Pancreas (tissue), 10 donors: ENCODE data around the gene RTN4RL1. TPM values are rescaled to one million over a fixed set of nuclear protein-coding genes. Genes with fewer than 3 reads are reported as not detected.

Source experiments
- ATAC-seq, 4 donors: fragments of 200-7000 bp; cut with Tn5 transposase; one replicate each; pipeline versions ENCODE4 v1.8.0 to v1.9.1; 2020; ENCODE audit warnings: mild to moderate bottlenecking in 4 of 4, moderate library complexity in 4 of 4
- DNase-seq, 6 donors: peaks; one replicate each; pipeline ENCODE4 v3.0.0-alpha.2; 2020
- FAIRE-seq: peaks from 2 replicates; lab custom pipeline; 2012; peaks lifted over from hg19 to GRCh38; lab: Jason Lieb, UNC
- H3K27ac ChIP-seq, 4 donors: fragments of 200-600 bp; sonication (generic); 1 replicate in 3 of 4; 2 replicates in 1 of 4; pipeline versions ENCODE4 v1.5.0 to v1.8.0; 2020
- H3K27me3 ChIP-seq, 4 donors: fragments of 200-600 bp; one replicate each; pipeline ENCODE4 v1.8.0; 2021
- H3K36me3 ChIP-seq, 3 donors: fragments of 200-600 bp; sonication (generic) in 1 of 3; one replicate each; pipeline versions ENCODE4 v1.5.0 to v1.8.0; 2020 to 2021
- H3K4me1 ChIP-seq, 3 donors: fragments of 200-600 bp; one replicate each; pipeline ENCODE4 v1.8.0; 2021
- H3K4me3 ChIP-seq, 4 donors: fragments of 200-600 bp; sonication (generic) in 2 of 4; one replicate each; pipeline versions ENCODE4 v1.5.0 to v1.8.0; 2020 to 2021
- H3K9me3 ChIP-seq, 4 donors: fragments of 200-600 bp; one replicate each; pipeline ENCODE4 v1.8.0; 2021
- WGBS, 2 donors: extraction: QIAGEN DNeasy Blood & Tissue Kit; methylation state at CpG; one replicate each; pipeline ENCODE4 v1.1.7; 2013; 5-methylcytosine and 5-hydroxymethylcytosine counted together
- intact Hi-C, 3 donors: fragments of 100-400 bp; cut with DNase I; formaldehyde crosslinking; loops; one replicate each; pipeline versions ENCODE4 v1.11.1 to v1.14.2; 2022
- polyA plus RNA-seq, 2 donors: library from polyadenylated mRNA; stranded (reverse); fragments of 200-250 nt; gene quantifications; one replicate each; pipeline ENCODE4 v1.2.3, GENCODE V29; 2013
- total RNA-seq, 6 donors: library from RNA; stranded (reverse); fragmentation: NEBNext Ultra II Directional in 4 of 6; extraction: Animal tissue kit (Norgen Biotek cat#: 25700) in 4 of 6; gene quantifications; one replicate each; pipeline versions ENCODE4 v1.2.1 to v1.2.4, GENCODE V29; 2021 to 2023
- TF ChIP-seq, protein P1 (sequence below), 4 donors: fragments of 200-600 bp; sonication (generic) in 3 of 4; IDR thresholded peaks; one replicate each; pipeline versions ENCODE4 v1.5.0 to v1.8.0; 2021; ENCODE audit warnings: antibody characterized with exemption in 4 of 4
- donor health status: healthy with polysubstance abuse.
- donor health status: DM: no; HTN: no; CAD: no; lungs with moderate emphysema.
- donor health status: DM: no; HTN: no; CAD: no.
- donor health status: control.
- donor health status: control.
- donor health status: Bipolar disorder and iron deficiency.
- donor health status: DM: yes; HTN: yes; CAD: no.
- donor health status: DM: no; HTN: no; CAD: no.
- donor health status: DM: no; HTN: no; CAD: no.
- donor health status: DM: yes; HTN: yes; CAD: no.

The RTN4RL1 gene
- total and polyA plus RNA-seq, 8 donors, result 0.93 to 3.6 (median 2.1) TPM

DNA sequence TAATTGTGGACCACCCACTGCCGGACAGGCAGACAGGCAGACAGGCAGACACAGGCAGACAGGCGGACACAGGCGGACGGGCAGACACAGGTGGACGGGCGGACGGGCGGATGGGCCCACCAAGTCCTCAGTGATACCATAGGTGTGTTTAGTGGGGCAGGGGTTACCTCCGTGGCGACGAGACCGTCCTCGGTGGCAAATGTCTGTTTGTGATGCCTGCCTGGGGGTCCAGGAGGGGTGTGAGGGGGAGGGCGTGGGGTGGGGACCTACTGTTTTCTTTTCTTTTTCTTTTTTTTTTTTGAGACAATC is 76.7 kb downstream of the RTN4RL1 start:
- H3K4me3 ChIP-seq, result no peak overlapping the region
- H3K36me3 ChIP-seq, result no peaks in the 10 kb centered on the region
- WGBS, 2 donors, result 84 to 88% methylated on average over 14 of the region's 14 CpGs
- FAIRE-seq (no peak), ATAC-seq (no peak), DNase-seq (no peak)
- no peaks in the 10 kb centered on the region for H3K4me1 ChIP-seq
- H3K9me3 ChIP-seq, result no peaks in the 10 kb centered on the region
- intact Hi-C loops, result no loop called here
- TF ChIP-seq, protein P1, sequence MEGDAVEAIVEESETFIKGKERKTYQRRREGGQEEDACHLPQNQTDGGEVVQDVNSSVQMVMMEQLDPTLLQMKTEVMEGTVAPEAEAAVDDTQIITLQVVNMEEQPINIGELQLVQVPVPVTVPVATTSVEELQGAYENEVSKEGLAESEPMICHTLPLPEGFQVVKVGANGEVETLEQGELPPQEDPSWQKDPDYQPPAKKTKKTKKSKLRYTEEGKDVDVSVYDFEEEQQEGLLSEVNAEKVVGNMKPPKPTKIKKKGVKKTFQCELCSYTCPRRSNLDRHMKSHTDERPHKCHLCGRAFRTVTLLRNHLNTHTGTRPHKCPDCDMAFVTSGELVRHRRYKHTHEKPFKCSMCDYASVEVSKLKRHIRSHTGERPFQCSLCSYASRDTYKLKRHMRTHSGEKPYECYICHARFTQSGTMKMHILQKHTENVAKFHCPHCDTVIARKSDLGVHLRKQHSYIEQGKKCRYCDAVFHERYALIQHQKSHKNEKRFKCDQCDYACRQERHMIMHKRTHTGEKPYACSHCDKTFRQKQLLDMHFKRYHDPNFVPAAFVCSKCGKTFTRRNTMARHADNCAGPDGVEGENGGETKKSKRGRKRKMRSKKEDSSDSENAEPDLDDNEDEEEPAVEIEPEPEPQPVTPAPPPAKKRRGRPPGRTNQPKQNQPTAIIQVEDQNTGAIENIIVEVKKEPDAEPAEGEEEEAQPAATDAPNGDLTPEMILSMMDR (IDR thresholded peaks at IDR 0.05), result no peak
- no peak overlapping the region for H3K27ac ChIP-seq
- H3K27me3 ChIP-seq, result no peaks in the 10 kb centered on the region

DNA sequence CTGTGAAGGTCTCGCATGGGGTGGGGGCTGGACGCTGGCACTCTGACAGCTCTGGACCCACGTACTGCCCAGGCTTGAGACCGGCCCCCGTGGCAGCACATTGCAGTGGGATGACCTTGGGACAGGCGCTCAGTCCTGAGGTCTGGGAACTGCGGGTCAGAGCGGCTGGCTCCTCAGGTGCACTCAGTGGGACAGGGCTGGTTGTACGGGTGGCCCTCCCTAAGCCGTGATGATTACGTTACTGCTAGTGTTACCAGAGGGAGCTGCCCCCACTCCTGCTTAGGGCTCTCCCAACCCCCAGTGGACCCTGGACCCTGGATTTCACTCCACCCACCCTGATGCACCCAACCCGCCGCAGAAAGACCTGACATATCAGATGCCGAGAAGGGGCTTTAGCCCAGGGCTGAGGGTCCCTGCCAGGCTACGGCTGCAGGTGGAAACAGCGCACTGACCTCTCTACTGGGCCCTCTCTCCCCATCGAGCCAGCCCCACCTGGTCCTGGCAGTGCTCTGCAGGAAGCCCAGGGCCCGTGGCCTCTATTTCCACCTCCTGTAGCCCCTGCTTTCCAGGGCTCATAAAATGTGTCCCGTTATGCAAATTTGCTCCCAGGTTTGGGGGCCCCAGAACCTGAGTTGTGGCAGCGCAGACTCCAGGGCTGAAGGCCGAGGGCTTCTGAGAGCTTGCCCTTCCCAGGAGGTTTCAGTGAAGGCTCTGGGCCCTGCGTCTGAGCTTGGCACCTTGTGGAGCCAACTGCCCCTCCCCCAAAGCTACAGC is 77.2 kb downstream of the RTN4RL1 start:
- intact Hi-C loops, result no loop called here
- H3K9me3 ChIP-seq, result no peaks in the 10 kb centered on the region
- no peak overlapping the region for H3K27ac ChIP-seq
- H3K4me3 ChIP-seq, result no peak overlapping the region
- ATAC-seq (no peak), FAIRE-seq (no peak), DNase-seq (no peak)
- WGBS, 2 donors, result 77 to 79% methylated on average over 21 to 22 of the region's 22 CpGs
- no peaks in the 10 kb centered on the region for H3K27me3 ChIP-seq
- TF ChIP-seq, protein P1 (IDR thresholded peaks at IDR 0.05), result no peak
- H3K36me3 ChIP-seq, result no peaks in the 10 kb centered on the region
- H3K4me1 ChIP-seq, result no peaks in the 10 kb centered on the region

DNA sequence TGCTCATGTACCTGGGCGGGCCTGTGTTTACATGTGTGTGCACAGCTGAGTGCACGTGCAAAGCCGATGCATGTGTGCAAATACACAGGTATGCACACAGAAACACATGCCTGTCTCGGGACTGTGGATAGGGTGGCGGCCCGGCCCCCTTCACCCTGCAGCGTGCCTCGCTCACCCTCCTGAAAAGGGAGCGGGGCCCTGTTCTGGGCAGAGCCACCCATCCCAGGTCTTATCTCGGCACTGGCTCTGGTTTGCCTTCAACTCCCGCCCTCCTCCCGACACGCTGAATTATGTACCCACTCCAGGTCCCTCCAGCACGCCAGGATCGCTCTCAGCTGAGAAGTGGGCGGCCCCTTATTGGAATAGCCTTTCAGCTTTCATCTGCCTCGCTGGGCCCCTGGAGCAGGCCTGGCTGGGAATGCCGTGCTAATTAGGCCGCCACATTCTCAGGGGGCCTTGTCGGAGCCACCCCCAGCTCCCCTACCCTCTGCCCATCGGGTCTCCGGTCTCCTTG is 77.8 kb downstream of the RTN4RL1 start:
- Histone ChIP-seq H3K27ac (no peak overlapping the region), H3K4me1 (no peaks in the 10 kb centered on the region), H3K4me3 (no peak overlapping the region), H3K9me3 (no peaks in the 10 kb centered on the region), H3K27me3 (no peaks in the 10 kb centered on the region), H3K36me3 (no peaks in the 10 kb centered on the region)
- WGBS, 2 donors, result 73 to 79% methylated on average over 22 of the region's 22 CpGs
- FAIRE-seq (no peak), ATAC-seq (no peak), DNase-seq (no peak)
- intact Hi-C loops, result no loop called here
- TF ChIP-seq, protein P1 (IDR thresholded peaks at IDR 0.05), result no peak

DNA sequence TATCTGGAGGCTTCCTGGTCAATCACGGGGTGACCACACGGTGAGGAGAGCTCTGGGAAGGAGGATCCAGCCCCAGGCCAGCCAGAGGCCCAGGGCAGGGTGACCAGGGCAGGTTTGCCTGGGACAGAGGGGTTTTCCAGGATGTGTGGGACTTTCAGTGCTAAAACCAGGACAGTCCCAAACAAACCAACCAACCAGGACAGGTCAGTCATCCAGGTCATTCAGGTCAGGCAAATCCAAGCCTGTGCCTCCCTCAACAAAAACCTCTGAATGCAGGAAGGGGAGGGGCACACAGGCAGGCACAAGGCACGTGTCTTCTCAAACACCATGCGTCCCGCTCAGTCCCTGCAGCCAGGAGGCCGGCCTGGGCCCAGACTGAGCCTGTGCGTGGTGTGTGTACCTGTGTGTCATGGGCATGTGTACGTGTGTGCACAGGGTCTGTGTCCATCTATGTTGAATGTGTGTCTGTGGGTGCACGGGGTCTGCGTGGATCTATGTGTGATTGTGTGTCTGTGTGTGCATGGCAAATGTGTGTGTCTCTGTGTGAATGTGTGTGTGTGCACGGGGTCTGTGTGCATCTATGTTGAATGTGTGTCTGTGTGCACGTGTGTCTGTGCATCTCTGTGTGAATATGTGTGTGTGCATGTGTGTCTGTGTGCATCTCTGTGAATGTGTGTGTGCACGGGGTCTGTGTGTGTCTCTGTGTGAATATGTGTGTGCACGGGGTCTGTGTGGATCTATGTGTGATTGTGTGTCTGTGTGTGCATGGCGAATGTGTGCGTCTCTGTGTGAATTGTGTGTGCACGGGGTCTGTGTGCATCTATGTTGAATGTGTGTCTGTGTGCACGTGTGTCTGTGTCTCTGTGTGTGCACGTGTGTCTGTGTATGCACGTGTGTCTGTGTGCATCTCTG is 78.9 kb downstream of the RTN4RL1 start:
- H3K27ac ChIP-seq, result no peak overlapping the region
- FAIRE-seq, result no peak
- no peak overlapping the region for H3K4me3 ChIP-seq
- H3K36me3 ChIP-seq, result no peaks in the 10 kb centered on the region
- intact Hi-C loops, result no loop called here
- WGBS, 2 donors, result 82 to 86% methylated on average over 20 of the region's 20 CpGs
- H3K4me1 ChIP-seq, result no peaks in the 10 kb centered on the region
- no peaks in the 10 kb centered on the region for H3K27me3 ChIP-seq
- TF ChIP-seq, protein P1 (IDR thresholded peaks at IDR 0.05), result no peak
- ATAC-seq, result no peak
- DNase-seq, result no peak
- H3K9me3 ChIP-seq, result no peaks in the 10 kb centered on the region
